SK-N-DZ (cell line): ENCODE measurements around the gene GRAMD4.

ENCODE experiments used
- DNase-seq: peaks from one replicate; pipeline ENCODE4 v3.0.0-alpha.2; 2015; ENCODE audit warnings: low spot score

Gene GRAMD4

GRCh38 chr22:46671824-46672432 lies 51.7 kb downstream of the GRAMD4 start:
- no peak for DNase-seq

DNA sequence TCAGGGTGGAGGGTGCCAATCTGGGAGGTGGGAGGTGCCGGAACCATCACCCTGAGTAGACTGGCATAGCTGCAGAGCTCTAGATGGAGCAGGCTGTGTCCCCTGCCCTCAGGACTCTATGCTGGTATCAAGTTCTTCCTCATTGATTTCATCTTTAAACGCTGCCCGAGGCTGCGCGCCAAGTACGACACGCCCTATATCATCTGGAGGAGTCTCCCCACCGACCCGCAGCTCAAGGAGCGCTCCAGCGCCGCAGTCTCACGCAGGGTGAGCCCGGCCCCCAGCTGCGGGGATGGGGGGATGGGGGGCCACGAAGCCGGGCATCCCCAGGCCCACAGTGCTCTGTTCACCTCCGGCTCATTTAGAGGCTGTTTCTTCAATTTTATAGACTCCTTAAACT lies 52.5 kb downstream of the GRAMD4 start:
- DNase-seq: no peak

GRCh38 chr22:46673205-46673604 lies 53.0 kb downstream of the GRAMD4 start:
- DNase-seq: no peak

DNA sequence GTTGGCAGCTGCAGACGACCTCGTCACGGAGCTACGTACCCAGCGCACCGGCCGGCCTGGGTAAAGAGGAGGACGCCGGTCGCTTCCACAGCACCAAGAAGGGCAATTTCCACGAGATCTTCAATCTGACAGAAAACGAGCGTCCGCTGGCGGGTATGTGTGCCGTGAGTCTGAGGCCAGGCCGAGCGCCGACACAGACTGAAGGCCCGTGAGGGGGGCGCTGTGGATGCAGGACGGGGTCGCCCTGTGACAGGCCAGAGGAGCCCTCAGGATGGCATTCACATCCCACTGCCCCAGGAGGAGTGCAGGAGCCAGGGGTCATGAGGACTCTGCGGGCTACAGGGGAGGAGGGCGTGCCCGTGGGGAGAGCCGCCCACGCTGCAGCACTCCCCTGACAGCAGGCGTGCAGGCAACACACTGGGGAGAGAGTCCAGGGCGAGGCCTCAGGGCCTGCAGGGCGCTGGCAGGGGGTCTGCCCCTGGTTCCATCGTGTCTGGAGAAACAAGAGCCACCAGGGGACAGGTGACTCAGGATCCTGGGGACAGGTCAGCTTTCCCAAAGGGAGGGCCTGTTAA lies 53.6 kb downstream of the GRAMD4 start:
- DNase-seq: no peak

DNA sequence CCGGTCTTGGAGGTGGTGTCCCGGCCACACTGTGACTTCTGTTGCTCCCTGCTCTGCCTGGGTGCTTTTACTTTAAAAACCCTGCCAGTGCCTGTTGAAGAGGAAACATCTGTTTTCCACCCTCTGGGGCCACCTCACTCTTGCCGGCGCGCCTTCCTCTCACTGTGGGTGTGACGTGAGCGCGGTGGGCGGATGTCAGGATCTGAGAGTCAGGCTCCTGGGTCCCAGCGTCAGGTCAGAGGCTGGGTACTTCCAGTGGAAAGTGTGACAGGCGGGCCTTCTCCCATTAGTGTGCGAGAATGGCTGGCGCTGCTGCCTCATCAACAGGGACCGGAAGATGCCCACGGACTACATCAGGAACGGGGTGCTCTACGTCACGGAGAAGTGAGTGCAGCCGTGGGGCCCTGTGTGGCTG lies 54.2 kb downstream of the GRAMD4 start:
- no peak for DNase-seq

DNA sequence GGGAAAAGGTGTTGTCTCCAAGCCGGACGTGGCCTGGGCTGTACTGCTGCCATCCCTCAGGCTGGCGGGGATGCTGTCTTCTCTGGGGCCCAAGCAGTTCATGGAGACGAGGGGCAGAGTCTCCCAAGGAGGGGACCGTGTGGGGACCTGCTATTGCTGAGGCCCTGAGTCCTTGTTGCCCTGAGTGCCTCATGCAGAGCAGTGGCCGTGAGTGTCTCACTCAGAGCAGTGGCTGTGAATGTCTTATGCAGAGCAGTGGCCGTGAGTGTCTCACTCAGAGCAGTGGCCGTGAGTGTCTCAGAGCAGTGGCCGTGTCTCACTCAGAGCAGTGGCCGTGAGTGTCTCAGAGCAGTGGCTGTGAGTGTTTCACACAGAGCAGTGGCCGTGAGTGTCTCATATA lies 54.7 kb downstream of the GRAMD4 start:
- DNase-seq: no peak

- no peak for DNase-seq
Observed at GRCh38 chr22:46675479-46675878, 55.3 kb downstream of the GRAMD4 start.

DNA sequence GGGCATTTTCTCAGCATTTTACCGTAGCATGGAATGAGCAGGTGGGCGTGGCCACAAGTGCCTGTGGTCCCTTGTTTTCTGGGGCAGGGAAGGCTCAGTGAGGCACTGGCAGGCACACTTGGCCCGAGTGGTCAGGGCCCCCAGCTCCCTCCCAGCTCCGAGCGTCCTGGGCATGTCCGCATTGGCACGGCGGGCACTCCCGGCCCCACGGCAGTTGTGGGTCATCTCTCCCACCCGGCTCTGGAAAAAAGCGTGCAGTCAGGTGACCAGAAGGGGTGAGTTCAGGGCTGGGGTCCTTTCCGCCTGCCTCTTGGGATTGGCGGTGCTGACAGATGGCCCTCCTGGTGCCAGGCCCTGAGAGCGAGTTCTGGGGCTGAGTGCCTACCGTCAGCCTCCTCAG lies 55.8 kb downstream of the GRAMD4 start:
- DNase-seq: no peak

DNA sequence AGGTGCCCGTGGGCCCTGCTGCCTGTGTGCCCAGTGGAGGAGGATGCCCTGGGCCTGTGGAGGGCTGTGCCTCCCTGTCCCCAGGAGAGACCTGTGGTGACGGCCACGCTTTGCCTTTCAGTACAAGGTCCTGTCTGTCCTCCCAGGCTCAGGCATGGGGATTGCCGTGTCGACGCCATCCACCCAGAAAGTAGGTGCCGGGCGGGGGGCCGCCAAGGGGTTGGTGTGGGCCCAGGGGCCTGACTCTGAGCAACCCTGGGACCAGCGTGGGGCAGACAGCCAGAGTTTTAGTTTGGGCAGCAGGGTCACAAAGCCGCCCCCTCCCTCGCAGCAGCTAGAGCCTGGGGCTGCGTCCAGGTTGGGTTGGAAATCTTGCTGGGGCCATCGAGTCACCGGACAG lies 56.3 kb downstream of the GRAMD4 start:
- no peak for DNase-seq

DNA sequence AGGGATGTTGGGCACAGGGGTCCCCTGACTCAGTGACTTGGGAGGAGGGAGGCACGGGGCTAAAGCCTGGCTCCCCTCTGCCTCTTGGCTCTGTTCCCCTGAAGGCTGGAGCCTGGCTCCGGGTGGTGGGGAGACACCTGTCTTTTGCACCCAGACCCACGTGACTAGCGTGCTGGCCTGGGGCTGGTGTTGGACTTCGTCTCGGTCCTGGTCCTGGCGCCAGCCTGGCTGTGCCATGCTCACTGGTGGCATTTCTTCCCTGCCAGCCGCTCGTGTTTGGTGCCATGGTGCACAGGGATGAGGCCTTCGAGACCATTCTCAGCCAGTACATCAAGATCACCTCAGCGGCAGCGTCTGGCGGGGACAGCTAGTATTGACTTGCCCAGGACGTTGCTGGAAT lies 56.7 kb downstream of the GRAMD4 start:
- DNase-seq: no peak

- no peak for DNase-seq
Observed at GRCh38 chr22:46677323-46678002, 57.3 kb downstream of the GRAMD4 start.

GRCh38 chr22:46678003-46678657 lies 57.9 kb downstream of the GRAMD4 start:
- no peak for DNase-seq

GRCh38 chr22:46678785-46679700 lies 58.9 kb downstream of the GRAMD4 start:
- DNase-seq: no peak

DNA sequence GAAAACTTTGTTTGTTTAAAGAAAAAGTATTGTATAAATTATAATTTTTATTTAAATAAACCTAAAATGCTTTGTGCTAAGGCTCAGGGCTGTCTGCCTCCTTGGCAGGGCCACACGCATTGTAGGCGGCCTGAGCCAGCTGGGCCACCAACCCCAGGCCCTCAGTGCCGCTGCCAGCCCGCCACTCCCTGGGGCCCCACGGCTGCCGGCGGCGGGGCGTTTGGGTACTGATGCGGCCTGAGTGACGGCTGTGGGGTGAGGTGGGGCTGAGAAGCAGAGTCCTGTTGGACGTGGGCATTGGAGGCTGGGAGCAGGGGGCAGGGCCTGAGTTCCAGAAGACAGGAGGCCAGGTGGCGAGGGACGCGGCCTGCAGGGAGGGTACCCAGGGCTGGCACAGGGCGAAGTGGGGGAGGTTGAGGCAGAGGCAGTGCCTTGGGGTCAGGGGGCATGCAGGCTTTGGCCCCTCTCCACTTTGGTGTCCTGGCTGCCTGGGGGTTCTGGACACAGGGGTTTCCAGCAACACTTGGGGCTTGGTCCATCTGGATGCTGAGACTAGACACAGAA lies 59.6 kb downstream of the GRAMD4 start:
- DNase-seq: no peak

DNA sequence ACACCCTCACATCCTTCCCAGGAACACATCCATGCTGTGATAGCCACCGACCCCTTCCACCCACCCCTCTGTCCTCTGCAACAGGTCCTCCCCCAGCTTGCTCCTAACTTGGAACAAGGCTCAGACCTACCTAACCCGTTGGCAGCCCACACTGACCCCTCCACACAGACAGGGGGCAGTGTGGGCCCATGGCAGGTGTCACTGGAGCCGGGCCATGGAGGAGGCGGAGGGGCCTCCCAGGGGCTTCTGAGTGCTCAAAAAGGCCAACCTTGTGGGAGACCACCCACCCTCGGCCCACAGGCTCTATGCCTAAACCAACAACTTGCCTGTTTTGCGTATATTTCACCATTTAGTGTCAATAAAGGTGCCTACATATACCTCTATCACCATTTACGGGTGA lies 60.8 kb downstream of the GRAMD4 start:
- no peak for DNase-seq

DNA sequence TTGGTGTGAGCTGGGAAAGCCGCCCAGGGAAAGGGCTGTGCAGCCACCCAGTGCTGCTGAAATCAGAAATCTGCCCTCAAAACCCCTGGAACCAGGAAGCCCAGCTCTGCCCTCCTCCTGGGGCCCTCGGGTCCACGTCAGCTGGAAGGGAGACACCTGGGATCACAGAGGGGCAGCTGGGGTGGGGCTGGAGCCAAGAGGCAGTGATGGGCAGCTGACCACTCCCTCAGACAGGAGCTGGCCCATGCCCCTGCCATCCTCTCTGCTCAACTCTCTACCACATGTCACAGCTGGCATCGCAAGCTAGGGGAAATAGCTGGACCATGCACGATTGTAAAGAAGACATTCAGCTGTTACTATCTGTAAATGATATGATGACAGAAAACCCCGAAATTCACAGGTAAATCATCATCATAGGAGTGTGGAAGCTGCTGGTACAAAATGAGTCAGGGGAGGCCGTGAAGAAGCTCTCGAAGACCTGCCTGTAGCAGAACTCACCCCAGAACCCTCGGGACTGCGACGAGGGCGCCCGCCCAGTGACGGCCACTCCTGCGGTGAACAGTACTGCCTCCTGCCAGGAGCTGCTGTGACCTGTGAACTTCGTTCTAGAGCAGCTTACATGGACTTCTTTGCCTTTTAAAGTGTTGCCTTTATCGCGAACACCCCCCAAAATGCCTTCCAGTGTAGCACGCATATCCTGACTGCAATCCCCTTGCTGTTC lies 62.0 kb downstream of the GRAMD4 start:
- DNase-seq: no peak

GRCh38 chr22:46684706-46685105 lies 64.5 kb downstream of the GRAMD4 start:
- DNase-seq: peak; percentile 43

DNA sequence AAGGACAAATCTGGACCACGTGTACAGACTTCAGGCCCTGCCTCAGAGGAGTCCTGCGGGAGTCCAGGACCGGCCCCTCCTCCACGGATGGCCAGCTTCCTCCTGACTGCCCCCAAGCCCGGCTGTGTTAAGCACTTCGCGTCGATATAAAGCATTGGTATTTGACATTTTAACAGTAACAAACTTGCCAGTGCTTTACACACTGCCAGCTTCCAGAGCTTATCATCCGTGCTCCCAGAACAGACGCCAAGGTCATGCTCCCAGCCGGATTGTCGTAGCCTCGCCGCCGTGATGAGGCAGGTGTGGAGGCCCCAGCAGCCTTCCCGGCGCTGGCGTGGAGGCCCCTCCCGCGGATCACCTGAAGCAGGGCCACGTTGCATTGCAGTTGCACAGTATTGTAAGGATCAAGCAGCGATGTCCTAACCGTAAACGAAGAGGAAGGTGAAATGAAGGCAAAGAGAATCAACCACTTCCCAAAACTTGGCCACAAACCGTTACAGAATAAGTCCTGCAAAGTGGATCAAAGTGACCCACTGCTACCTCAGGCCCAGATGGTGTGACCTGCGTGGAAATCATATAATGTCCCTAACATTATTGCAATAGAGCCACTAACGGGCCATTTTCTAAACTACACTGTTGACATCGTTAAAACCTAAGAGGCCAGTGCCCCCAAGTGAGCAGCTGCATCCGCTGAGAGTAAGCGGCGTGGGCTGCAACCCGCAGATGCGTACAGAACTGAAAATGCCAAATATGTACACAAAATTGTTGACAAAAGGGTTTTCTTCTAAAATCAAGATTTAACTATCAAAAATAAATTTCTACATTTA lies 66.2 kb downstream of the GRAMD4 start:
- DNase-seq: no peak

DNA sequence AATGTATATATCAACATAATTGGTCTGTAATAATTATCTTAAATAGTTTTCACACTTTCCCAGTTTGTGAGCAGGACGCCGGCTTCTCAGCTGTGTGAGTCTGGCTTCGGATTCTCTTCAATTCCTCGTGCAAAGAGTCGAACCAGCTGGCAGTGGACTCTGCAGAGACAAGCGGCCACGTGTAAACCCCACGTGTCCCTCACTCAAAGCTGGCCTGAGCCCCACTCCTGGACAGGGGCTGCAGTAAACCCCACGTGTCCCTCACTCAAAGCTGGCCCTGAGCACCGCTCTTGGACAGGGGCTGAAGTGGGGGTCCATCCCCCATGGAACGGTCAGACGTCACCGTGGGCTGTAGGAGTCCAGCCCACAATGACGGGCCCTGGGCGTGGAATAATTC lies 66.9 kb downstream of the GRAMD4 start:
- DNase-seq: no peak

- no peak for DNase-seq
Observed at GRCh38 chr22:46687460-46687859, 67.3 kb downstream of the GRAMD4 start.
